ENCODE results near the gene KIR3DL2.
"Not testable (repeated sequence)": the region's sequence is repeated elsewhere in the genome, so short reads cannot be mapped to it uniquely, and the experiment has no call there.

KIR3DL2 gene

DNA sequence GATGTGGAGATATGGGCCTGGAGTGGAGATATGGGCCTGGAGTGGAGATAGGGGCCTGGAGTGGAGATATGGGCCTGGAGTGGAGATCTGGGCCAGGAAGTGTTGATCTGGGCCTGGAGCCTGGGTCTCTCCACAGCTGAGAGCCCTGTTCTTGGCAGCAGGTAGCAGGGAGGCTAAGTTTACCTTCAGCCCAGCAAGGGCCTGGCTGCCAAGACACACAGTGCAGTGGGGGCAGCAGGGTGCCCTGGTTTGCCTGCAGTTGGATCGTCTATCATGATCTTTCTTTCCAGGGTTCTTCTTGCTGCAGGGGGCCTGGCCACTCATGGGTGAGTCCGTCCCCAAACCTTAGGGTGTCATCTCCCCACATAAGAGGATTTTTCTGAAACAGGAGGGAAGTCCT, 687 bp downstream of the KIR3DL2 start:
- no peak for DNase-seq
- no peak overlapping the region for H3K4ac ChIP-seq (ENCODE audit: low read depth in 1 of 2, low read length in 2 of 2)
- no peak overlapping the region for H3K23ac ChIP-seq (ENCODE audit: low read length in 2 of 2)
- H3K27me3 ChIP-seq (ENCODE audit: control insufficient read depth in 1 of 2, insufficient read depth in 1 of 2, low read length in 2 of 2) = no peaks in the 10 kb centered on the region
- H3K9ac ChIP-seq (ENCODE audit: low read length) = no peak overlapping the region
- no peak overlapping the region for H2BK5ac ChIP-seq (ENCODE audit: low read depth, low read length, poor library complexity, severe bottlenecking)
- H2BK15ac ChIP-seq (ENCODE audit: low read depth, poor library complexity, severe bottlenecking) = no peak overlapping the region
- no peak overlapping the region for H2AK5ac ChIP-seq (ENCODE audit: low read length, severe bottlenecking)
- H3K14ac ChIP-seq (ENCODE audit: low read length in 2 of 2) = no peak overlapping the region
- H3K27ac ChIP-seq (ENCODE audit: low read length, poor library complexity, severe bottlenecking) = no peak overlapping the region
- H3K79me1 ChIP-seq (replicated peaks; ENCODE audit: low read length, poor library complexity, severe bottlenecking) = no peaks in the 10 kb centered on the region
- H3K4me3 ChIP-seq (ENCODE audit: insufficient read depth in 1 of 2, low read depth in 1 of 2, low read length in 2 of 2) = no peak overlapping the region
- no peak overlapping the region for H2BK120ac ChIP-seq (ENCODE audit: low read depth, low read length)
- no peaks in the 10 kb centered on the region for H3K9me3 ChIP-seq (ENCODE audit: control insufficient read depth, low read length)
- no peak overlapping the region for H3K18ac ChIP-seq (ENCODE audit: low read depth in 1 of 2, low read length in 2 of 2)
- H3K4me1 ChIP-seq (ENCODE audit: control insufficient read depth, insufficient read depth, low read depth, low read length) = no peaks in the 10 kb centered on the region
- H4K8ac ChIP-seq (ENCODE audit: low read length) = no peak overlapping the region
- no peak overlapping the region for H2BK12ac ChIP-seq (ENCODE audit: low read length in 2 of 2)
- no peak overlapping the region for H2AFZ ChIP-seq (ENCODE audit: low read depth, low read length)
- 62% methylated on average over 2 of the region's 2 CpGs for WGBS
- H3K4me2 ChIP-seq (ENCODE audit: low read length, poor library complexity, severe bottlenecking) = no peak overlapping the region
- no peaks in the 10 kb centered on the region for H3K36me3 ChIP-seq (ENCODE audit: control insufficient read depth in 1 of 2, insufficient read depth in 2 of 2, low read depth in 1 of 2, low read length in 2 of 2)
- no peak overlapping the region for H4K91ac ChIP-seq (ENCODE audit: low read length)

GRCh38 chr19:54851353-54851752, 1.1 kb downstream of the KIR3DL2 start:
- H3K18ac ChIP-seq (ENCODE audit: low read depth in 1 of 2, low read length in 2 of 2) = no peak overlapping the region
- H4K91ac ChIP-seq (ENCODE audit: low read length) = no peak overlapping the region
- no peak overlapping the region for H3K4me3 ChIP-seq (ENCODE audit: insufficient read depth in 1 of 2, low read depth in 1 of 2, low read length in 2 of 2)
- H2BK120ac ChIP-seq (ENCODE audit: low read depth, low read length) = no peak overlapping the region
- H3K23ac ChIP-seq (ENCODE audit: low read length in 2 of 2) = no peak overlapping the region
- no peak overlapping the region for H3K27ac ChIP-seq (ENCODE audit: low read length, poor library complexity, severe bottlenecking)
- H2BK12ac ChIP-seq (ENCODE audit: low read length in 2 of 2) = no peak overlapping the region
- no peaks in the 10 kb centered on the region for H3K27me3 ChIP-seq (ENCODE audit: control insufficient read depth in 1 of 2, insufficient read depth in 1 of 2, low read length in 2 of 2)
- H2BK5ac ChIP-seq (ENCODE audit: low read depth, low read length, poor library complexity, severe bottlenecking) = no peak overlapping the region
- H3K14ac ChIP-seq (ENCODE audit: low read length in 2 of 2) = no peak overlapping the region
- H3K9me3 ChIP-seq (ENCODE audit: control insufficient read depth, low read length) = no peaks in the 10 kb centered on the region
- H2BK15ac ChIP-seq (ENCODE audit: low read depth, poor library complexity, severe bottlenecking) = no peak overlapping the region
- no peak for DNase-seq
- no peaks in the 10 kb centered on the region for H3K4me1 ChIP-seq (ENCODE audit: control insufficient read depth, insufficient read depth, low read depth, low read length)
- H3K4ac ChIP-seq (ENCODE audit: low read depth in 1 of 2, low read length in 2 of 2) = no peak overlapping the region
- no peak overlapping the region for H3K9ac ChIP-seq (ENCODE audit: low read length)
- WGBS = 90% methylated on average over 7 of the region's 7 CpGs
- H3K79me1 ChIP-seq (replicated peaks; ENCODE audit: low read length, poor library complexity, severe bottlenecking) = no peaks in the 10 kb centered on the region
- no peak overlapping the region for H4K8ac ChIP-seq (ENCODE audit: low read length)
- H2AK5ac ChIP-seq (ENCODE audit: low read length, severe bottlenecking) = no peak overlapping the region
- no peaks in the 10 kb centered on the region for H3K36me3 ChIP-seq (ENCODE audit: control insufficient read depth in 1 of 2, insufficient read depth in 2 of 2, low read depth in 1 of 2, low read length in 2 of 2)
- no peak overlapping the region for H3K4me2 ChIP-seq (ENCODE audit: low read length, poor library complexity, severe bottlenecking)
- H2AFZ ChIP-seq (ENCODE audit: low read depth, low read length) = no peak overlapping the region

- not testable (repeated sequence) for H3K18ac ChIP-seq (ENCODE audit: low read depth in 1 of 2, low read length in 2 of 2); H3K36me3 ChIP-seq (ENCODE audit: control insufficient read depth in 1 of 2, insufficient read depth in 2 of 2, low read depth in 1 of 2, low read length in 2 of 2); H2BK15ac ChIP-seq (ENCODE audit: low read depth, poor library complexity, severe bottlenecking); H3K4ac ChIP-seq (ENCODE audit: low read depth in 1 of 2, low read length in 2 of 2); H2BK12ac ChIP-seq (ENCODE audit: low read length in 2 of 2); H3K27ac ChIP-seq (ENCODE audit: low read length, poor library complexity, severe bottlenecking); H2BK120ac ChIP-seq (ENCODE audit: low read depth, low read length); H4K91ac ChIP-seq (ENCODE audit: low read length); H3K4me1 ChIP-seq (ENCODE audit: control insufficient read depth, insufficient read depth, low read depth, low read length); H3K79me1 ChIP-seq (replicated peaks; ENCODE audit: low read length, poor library complexity, severe bottlenecking); H3K9me3 ChIP-seq (ENCODE audit: control insufficient read depth, low read length); H3K9ac ChIP-seq (ENCODE audit: low read length); H3K4me3 ChIP-seq (ENCODE audit: insufficient read depth in 1 of 2, low read depth in 1 of 2, low read length in 2 of 2); H2AFZ ChIP-seq (ENCODE audit: low read depth, low read length); DNase-seq; H3K14ac ChIP-seq (ENCODE audit: low read length in 2 of 2); H2AK5ac ChIP-seq (ENCODE audit: low read length, severe bottlenecking); H2BK5ac ChIP-seq (ENCODE audit: low read depth, low read length, poor library complexity, severe bottlenecking); H3K23ac ChIP-seq (ENCODE audit: low read length in 2 of 2); H3K4me2 ChIP-seq (ENCODE audit: low read length, poor library complexity, severe bottlenecking); H3K27me3 ChIP-seq (ENCODE audit: control insufficient read depth in 1 of 2, insufficient read depth in 1 of 2, low read length in 2 of 2); H4K8ac ChIP-seq (ENCODE audit: low read length)
- 30% methylated on average over 1 of the region's 1 CpG for WGBS
These were observed 5.0 kb downstream of the KIR3DL2 start for GRCh38 chr19:54855241-54855640.

GRCh38 chr19:54858476-54858875, 8.2 kb downstream of the KIR3DL2 start:
- H3K4me2 ChIP-seq (ENCODE audit: low read length, poor library complexity, severe bottlenecking); H2BK5ac ChIP-seq (ENCODE audit: low read depth, low read length, poor library complexity, severe bottlenecking); H3K79me1 ChIP-seq (replicated peaks; ENCODE audit: low read length, poor library complexity, severe bottlenecking); H3K27ac ChIP-seq (ENCODE audit: low read length, poor library complexity, severe bottlenecking); H2AFZ ChIP-seq (ENCODE audit: low read depth, low read length); H3K9me3 ChIP-seq (ENCODE audit: control insufficient read depth, low read length); H3K18ac ChIP-seq (ENCODE audit: low read depth in 1 of 2, low read length in 2 of 2); H3K23ac ChIP-seq (ENCODE audit: low read length in 2 of 2); H4K91ac ChIP-seq (ENCODE audit: low read length); H3K4me1 ChIP-seq (ENCODE audit: control insufficient read depth, insufficient read depth, low read depth, low read length); H3K4ac ChIP-seq (ENCODE audit: low read depth in 1 of 2, low read length in 2 of 2); H2BK12ac ChIP-seq (ENCODE audit: low read length in 2 of 2); H2BK15ac ChIP-seq (ENCODE audit: low read depth, poor library complexity, severe bottlenecking); H3K9ac ChIP-seq (ENCODE audit: low read length); H2AK5ac ChIP-seq (ENCODE audit: low read length, severe bottlenecking); H3K27me3 ChIP-seq (ENCODE audit: control insufficient read depth in 1 of 2, insufficient read depth in 1 of 2, low read length in 2 of 2); H4K8ac ChIP-seq (ENCODE audit: low read length); H3K4me3 ChIP-seq (ENCODE audit: insufficient read depth in 1 of 2, low read depth in 1 of 2, low read length in 2 of 2); DNase-seq; H3K14ac ChIP-seq (ENCODE audit: low read length in 2 of 2); H3K36me3 ChIP-seq (ENCODE audit: control insufficient read depth in 1 of 2, insufficient read depth in 2 of 2, low read depth in 1 of 2, low read length in 2 of 2); H2BK120ac ChIP-seq (ENCODE audit: low read depth, low read length): not testable (repeated sequence)
- no CpG with 5 or more reads among the region's 3 CpGs for WGBS

All from mesenchymal stem cell (in vitro differentiated cells and primary cell).